Colon (tissue), 2 donors: ENCODE results near the gene OGDH.
"Not testable (repeated sequence)": the region's sequence is repeated elsewhere in the genome, so short reads cannot be mapped to it uniquely, and the experiment has no call there.

Source experiments
- FAIRE-seq: peaks from 2 replicates; lab custom pipeline; 2012; peaks lifted over from hg19 to GRCh38; lab: Jason Lieb, UNC
- donor health status: control.
- donor health status: control.

OGDH gene

GRCh38 chr7:44707558-44708230 lies 101.3 kb downstream of the OGDH start:
- no peak for FAIRE-seq

GRCh38 chr7:44709011-44709915 lies 102.8 kb downstream of the OGDH start:
- FAIRE-seq: no peak

DNA sequence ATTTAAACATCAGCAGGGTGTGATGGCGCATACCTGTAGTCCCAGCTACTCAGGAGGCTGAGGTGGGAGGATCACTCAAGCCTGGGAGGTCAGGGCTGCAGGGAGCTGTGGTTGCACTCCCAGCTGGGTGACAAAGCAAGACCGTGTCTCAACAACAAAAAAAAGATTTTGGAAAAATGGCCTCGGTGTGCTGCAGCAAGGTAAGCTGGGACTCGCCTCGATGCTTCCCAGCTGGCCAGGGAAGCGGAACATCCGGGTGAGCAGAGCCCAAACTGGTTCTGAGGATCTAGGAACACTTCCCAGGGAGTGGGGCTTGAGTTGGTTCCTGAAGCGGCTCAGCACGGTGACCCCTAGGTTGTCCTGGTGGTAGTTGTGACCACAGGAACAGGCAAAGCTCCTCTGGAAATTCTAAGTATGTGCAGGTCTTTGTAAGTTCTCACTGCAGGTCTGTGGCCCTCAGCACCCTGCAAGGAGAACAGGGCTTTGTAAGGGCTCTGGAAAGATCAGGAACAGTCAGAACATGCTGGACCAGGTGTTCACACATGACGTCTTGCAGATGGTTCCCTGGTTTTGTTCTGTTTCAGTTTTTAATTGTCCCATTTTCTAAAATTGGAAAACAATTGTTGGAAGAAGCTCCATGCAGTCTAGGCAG lies 103.6 kb downstream of the OGDH start:
- no peak for FAIRE-seq

DNA sequence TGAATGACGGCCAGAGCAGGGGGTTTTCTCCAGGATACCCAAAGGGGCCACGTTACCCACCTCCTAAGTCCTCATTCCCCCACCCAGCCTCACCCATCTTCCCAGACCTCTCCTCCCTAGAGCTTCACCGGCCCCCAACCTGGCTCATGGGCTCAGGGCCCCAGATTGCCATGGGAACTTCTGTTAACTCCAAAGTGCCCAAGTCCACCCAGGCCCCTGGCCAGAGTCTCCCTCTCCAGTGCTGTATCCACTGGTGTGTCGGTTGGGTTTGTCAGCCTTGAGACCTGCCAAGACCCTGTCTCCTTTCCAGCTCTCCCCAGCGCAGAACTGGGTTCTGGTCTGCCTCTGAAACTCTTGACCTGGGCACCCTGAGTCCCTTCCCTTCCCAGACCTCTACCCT lies 105.1 kb downstream of the OGDH start:
- no peak for FAIRE-seq

DNA sequence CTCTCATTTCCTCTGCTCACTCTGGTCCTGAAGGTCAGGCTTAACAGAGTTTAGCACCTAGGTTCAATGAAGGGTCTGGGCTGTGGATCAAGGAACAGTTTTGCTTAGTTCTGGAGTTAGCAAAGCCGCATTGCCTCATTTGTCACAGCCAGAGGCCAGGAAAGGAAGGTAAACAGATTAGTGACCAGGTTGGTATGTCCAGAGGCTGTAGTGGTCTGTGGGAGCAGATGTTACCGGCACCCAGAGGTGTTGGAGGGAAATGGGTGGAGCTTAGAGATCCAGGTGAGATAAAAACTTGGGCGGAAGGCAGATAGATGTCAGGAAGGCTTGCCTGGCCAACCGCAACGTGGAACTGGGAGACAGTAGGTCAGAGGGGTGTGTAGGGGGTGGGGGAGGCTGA lies 105.6 kb downstream of the OGDH start:
- no peak for FAIRE-seq

- no peak for FAIRE-seq
Measured at GRCh38 chr7:44713141-44713540, 106.7 kb downstream of the OGDH start.

GRCh38 chr7:44713680-44714335 lies 107.4 kb downstream of the OGDH start:
- FAIRE-seq: no peak

GRCh38 chr7:44716205-44716604 lies 109.8 kb downstream of the OGDH start:
- no peak for FAIRE-seq

GRCh38 chr7:44720301-44720700 lies 113.9 kb downstream of the OGDH start:
- no peak for FAIRE-seq

GRCh38 chr7:44724276-44724675 lies 117.8 kb downstream of the OGDH start:
- FAIRE-seq: no peak

DNA sequence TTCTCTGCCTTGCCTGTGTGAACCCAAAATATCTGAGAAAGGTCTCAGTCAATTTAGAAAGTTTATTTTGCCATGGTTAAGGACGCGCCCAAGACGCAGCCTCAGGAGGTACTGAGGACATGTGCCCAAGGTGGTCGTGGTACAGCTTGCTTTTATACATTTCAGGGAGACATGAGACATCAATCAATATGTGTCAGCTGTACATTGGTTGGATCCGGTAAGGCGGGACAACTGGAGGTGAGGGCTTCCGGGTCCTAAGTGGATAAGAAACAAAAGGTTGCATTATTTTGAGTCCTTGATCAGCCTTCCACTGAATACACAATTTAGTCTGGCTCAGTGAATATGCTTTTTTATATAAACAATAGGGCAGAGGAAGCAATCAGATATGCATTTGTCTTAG lies 119.8 kb downstream of the OGDH start:
- FAIRE-seq: not testable (repeated sequence)

- no peak for FAIRE-seq
Measured at GRCh38 chr7:44727158-44727936, 120.9 kb downstream of the OGDH start.

- no peak for FAIRE-seq
Measured at GRCh38 chr7:44727937-44728262, 121.5 kb downstream of the OGDH start.

GRCh38 chr7:44729949-44730590 lies 123.6 kb downstream of the OGDH start:
- no peak for FAIRE-seq

- not testable (repeated sequence) for FAIRE-seq
Measured at GRCh38 chr7:44732971-44733370, 126.5 kb downstream of the OGDH start.

DNA sequence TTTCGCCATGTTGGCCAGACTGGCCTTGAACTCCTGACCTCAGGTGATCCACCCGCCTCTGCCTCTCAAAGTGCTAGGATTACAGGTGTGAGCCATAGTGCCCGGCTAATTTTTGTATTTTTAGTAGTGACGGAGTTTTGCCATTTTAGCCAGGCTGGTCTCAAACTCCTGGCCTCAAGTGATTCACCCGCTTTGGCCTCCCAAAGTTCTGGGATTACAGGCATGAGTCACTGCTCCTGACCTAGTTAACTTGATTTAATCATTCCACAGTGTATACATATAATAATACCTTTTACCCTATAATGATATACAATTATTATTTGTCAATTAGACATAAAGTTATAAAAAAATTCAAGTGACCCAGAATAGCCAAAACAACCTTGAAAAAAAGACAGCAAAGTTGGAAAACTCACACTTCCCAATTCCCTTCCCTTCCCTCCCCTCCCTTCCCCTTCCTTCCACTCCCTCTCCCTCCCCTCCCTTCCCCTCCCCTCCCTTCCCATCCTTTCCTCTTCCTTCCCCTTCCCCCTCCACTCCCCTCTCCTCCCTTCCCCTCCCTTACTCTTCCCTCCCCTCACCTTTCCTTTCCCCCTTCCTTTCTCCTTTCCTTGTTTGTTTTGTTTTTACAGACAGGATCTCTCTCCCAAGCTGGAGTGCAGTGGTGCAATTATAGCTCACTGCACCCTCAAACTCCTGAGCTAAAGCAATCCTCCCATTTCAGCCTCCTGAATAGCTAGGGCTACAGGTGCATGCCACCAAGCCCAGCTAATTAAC lies 127.5 kb downstream of the OGDH start:
- FAIRE-seq: no peak

DNA sequence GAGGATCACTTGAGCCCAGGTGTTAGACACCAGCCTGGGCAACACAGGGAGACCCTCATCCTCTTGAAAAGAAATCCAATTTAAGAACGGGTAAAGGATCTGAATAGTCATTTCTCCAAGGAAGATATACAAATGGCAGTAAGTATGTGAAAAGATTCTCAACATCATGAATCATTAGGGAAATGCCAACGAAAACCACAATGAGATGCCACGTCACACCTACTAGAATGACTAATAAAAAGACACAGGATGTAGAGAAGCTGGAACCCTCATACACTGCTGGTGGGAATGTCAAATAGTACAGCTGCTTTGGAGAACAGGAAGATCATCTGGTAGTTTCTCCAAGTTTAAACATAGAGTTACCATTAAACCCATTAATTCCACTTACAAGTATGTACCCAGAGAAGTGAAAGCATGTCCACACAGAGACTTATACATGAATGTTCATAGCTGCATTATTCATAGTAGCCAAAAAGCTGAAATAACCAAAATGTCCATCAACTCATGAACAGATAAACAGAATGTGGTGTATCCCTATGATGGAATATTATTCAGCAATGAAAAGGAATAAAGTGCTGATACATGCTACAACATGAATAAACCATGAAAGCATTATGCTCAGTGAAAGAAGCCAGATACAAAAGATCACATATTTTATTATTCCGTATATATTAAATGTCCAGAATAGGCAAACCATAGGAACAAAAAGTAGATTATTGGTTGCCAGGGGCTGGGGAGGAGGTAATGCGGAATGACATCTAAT lies 129.2 kb downstream of the OGDH start:
- FAIRE-seq: no peak

- FAIRE-seq: no peak
Measured at GRCh38 chr7:44736896-44737295, 130.5 kb downstream of the OGDH start.

DNA sequence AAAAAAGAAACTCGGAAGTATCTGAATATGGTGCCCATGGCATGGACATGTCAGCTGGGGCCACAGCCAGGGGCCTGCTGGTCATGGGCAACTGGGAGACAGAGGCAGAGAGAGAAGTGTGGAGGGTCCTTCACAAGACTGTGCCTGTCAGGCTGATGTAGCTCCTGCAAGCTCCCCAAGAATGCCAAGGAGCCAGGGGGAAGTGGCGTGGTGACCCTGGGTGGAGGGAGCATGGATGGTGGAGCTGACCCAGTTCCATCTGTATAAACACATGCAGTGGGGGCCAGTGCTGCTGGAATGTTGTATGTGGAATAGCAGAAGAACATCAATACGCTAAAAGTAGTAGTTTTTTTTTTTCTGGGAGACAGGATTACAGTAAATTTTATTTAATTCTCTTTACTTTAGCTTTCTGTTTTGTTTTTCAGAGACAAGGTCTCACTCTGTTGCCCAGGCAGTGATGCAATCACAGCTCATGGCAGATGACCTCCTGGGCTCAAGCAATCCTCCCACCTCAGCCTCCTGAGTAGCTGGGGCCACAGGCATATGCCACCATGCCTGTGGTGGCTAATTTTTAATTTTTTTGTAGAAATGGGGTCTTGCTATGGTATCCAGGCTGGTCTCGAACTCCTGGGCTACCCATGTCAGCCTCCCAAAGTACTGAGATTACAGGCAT lies 131.8 kb downstream of the OGDH start:
- no peak for FAIRE-seq
